AG09319 (cell line): ENCODE measurements around the gene DEXI.
"Not testable (repeated sequence)": the region's sequence is repeated elsewhere in the genome, so short reads cannot be mapped to it uniquely, and the experiment has no call there.

Experiments
- DNase-seq: peaks from one replicate; pipeline ENCODE4 v3.0.0-alpha.2; 2010; ENCODE audit warnings: low read depth; ENCODE audit errors: extremely low read depth
- CTCF ChIP-seq: IDR thresholded peaks from 2 replicates; pipeline ENCODE4 v1.5.1; 2011; ENCODE audit warnings: low read depth, mild to moderate bottlenecking, inconsistent platforms, low read length, moderate library complexity

Gene DEXI

GRCh38 chr16:10946308-10946707, 4.0 kb upstream of the DEXI start:
- TF ChIP-seq CTCF: no peak

GRCh38 chr16:10945065-10945787, 3.0 kb upstream of the DEXI start:
- no peak for TF ChIP-seq CTCF

More at GRCh38 chr16:10946308-10946707, 4.0 kb upstream of the DEXI start:
- DNase-seq: no peak

GRCh38 chr16:10944249-10945064, 2.2 kb upstream of the DEXI start, which contains the start of gene CLEC16A:
Gene CLEC16A (plus strand): TSS chr16:10944564. CDS start chr16:10944718, 154 bp downstream.
- DNase-seq: peak; percentile 91

More at GRCh38 chr16:10945065-10945787, 3.0 kb upstream of the DEXI start:
- no peak for DNase-seq

GRCh38 chr16:10943064-10943353, 741 bp upstream of the DEXI start:
- DNase-seq: no peak
- no peak for TF ChIP-seq CTCF

More at GRCh38 chr16:10944249-10945064, 2.2 kb upstream of the DEXI start, which contains the start of gene CLEC16A:
- no peak; the same call in 1 of the 2 replicates for TF ChIP-seq CTCF

GRCh38 chr16:10941935-10942351, 325 bp downstream of the DEXI start:
- not testable (repeated sequence) for DNase-seq

- DNase-seq: no peak
- TF ChIP-seq CTCF: no peak
Measured at GRCh38 chr16:10941127-10941933, 938 bp downstream of the DEXI start.

GRCh38 chr16:10940501-10941079, 1.7 kb downstream of the DEXI start:
- no peak for DNase-seq
- no peak for TF ChIP-seq CTCF
